GM19043 (cell line): ENCODE data around the gene SLC26A9.
"Not testable (repeated sequence)": the region's sequence is repeated elsewhere in the genome, so short reads cannot be mapped to it uniquely, and the experiment has no call there.

Source experiments
- ATAC-seq: cut with Tn5 transposase; IDR thresholded peaks from one replicate; pipeline ENCODE4 v1.9.1; 2021; ENCODE audit warnings: low read depth; ENCODE audit not compliant: unreplicated experiment

SLC26A9 gene

DNA sequence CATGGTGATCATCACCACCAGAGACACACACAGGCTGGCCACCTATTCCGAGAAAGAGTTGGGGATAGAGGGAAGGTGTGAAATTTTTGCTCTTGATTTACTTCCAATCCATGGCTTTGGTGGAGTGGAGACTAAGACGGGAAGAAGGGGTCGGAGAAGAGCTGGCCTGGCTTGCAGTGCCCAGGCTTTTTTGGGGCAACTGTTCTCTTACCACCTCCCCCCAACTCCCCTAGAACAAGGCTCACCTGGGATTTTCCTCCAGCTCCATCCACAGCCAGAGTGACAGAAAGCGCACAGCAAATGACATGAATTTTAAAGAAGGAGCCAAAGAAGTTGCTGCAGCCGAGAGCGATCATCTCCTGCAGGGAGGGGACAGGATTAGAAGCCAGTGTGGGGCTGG is 16.0 kb downstream of the SLC26A9 start:
- no peak for ATAC-seq

DNA sequence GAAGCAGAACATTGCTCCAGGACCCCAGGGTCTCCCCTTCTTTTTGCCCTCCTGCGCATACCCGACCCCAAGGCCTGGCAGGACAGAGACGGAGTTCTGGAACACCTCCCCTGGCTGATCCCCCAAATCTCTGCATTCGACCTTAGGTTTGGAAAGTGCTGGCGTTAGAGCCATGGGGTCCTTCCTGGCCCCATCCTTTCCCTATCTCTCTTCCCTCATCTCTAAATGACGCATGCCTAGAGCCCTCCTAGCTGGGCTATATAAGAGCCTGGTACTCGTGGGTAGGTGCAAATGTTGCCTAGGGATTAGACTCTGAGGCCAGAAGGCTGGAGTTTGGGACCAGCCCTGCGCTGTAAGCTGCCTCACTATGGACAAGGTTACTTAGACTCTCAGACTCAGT is 16.6 kb downstream of the SLC26A9 start:
- ATAC-seq, result no peak

DNA sequence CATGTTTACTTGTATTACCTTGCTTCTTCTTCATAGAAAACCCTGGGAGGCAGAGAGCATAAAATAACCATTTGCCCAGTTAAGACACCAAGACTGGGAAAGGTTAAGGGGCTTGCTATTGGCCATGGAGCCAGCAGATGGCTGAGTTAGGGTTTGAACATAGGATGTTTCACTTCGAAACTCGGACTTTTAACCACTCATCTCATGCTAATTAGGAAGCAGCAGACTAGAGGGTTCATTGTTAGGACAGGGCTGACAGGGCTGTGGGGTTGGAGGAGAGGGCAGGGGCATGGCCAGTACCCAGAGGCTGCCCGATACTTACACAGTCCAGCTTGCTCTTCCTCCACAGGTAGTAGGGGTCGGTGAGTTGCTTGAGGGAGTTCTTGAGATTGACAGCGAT is 17.0 kb downstream of the SLC26A9 start:
- ATAC-seq, result no peak

DNA sequence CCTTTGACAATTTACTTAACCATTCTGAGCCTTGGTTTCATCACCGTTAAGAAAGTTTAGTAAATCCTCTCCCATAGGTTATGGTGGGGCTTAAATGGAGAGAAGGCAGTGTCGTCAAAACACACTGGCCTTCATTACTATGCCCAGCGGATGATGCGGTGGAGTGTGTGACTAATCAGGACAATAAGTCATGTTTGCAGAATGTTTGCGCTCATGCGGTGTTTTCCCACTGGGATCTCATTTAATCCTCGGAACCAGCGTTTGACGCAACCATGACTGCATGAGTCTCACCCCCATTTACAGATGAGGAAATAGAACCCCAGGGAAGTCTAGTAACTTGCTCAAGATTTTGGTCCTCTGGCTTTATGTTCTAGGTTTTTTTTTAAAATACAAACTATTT is 17.5 kb downstream of the SLC26A9 start:
- ATAC-seq, result no peak

DNA sequence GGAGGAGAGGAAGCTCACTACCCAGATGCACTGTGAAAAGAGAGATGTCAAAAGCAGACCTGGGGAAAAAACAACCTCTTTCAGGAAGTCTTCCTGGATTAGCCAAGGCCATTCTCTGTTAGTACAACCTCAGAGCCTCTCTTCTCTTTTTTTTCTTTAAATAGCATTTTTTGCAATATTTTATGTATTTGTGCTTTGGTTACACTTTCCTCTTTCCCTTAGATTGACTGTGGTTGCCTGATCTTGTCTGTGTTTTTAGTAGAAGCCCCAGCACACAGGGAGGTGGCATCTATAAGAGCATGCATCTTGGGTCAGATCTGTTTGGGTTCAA is 18.8 kb downstream of the SLC26A9 start:
- no peak for ATAC-seq

DNA sequence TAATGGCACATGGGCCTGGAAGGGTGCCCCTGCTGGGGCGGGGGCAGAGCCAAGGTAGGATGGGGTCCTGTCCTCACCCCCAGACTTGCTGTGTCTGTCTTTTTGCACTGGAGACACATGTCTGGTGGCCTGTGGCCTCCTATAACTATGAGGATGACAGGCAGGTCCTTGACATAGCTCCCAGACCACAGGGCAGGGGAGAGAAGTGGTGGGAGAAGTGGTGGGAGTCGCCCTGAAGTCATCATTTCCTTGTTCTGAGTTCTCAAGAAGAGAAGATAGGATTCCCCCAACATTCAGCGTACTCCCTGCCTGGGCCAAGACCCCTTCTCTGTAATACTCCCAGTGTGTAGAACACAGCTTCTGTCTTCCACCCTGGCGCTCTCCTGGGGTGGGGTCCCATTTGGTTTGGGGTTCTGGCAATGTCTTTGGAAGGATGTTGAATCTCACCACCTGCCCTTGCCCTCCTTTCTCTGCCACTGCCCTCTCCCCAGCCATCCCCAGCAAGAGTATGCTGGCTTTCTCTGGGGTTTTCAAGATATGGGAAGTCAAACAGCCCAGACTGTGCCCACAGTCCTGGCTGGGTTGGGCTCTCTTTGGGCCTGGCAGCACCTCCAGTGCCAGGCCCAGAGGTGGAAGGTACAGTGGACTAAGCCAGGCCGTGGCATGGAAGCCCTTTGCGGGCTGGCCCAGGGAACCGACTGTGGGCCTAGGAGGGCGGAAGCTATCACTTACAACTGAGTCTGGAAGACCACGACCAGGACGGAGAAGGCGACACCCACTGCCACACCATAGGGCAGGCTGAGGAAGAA is 19.4 kb downstream of the SLC26A9 start:
- no peak for ATAC-seq

DNA sequence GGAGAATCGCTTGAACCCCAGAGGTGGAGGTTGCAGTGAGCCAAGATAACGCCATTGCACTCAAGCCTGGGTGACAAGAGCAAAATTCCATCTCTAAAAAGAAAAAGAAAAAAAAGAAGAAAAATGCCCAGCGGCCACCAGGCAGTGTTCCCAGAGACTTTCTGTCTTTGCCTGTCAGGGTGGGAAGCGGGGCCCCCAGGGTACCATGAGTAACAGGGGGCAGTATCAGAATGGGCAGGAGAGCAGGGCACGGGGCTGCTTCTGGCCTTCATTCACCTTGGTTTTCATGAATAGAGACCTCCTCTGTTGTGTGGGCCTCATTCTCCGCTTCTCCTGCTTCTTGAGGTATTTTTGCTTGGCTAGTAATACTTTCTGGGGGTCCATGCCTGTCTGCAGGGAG is 20.4 kb downstream of the SLC26A9 start:
- ATAC-seq, result no peak

DNA sequence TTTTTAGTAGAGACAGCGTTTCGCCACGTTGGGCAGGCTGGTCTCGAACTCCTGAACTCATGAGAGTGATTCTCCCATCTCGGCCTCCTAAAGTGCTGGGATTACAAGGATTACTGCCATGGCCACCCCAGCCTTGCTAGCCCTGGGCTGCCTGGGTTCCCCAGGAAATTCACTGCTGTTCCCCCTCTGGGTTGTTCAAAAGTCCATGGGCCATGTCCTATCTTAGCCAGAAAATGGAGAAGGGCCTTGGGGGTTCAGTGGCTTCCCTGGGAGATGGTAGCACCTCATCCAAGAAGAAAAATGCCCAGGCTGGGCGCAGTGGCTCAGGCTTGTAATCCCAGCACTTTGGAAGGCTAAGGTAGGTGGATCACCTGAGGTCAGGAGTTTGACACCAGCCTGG is 20.9 kb downstream of the SLC26A9 start:
- ATAC-seq, result no peak

DNA sequence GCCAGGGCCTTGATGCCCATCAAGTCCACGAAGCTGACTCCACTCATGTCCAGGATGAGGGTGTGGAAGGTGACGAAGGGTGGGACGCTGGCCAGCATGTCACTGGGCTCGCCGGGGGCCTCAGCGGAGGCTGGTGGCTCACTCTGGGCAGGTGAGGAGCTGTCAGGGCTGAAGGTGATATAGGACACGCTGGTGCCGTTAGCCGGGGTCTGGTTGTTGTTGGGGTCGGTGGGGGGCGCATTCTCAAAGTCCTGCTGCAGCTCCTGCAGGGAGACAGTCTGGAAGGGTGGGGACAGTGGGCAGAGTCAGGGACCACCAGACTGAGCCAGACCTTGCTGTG is 21.7 kb downstream of the SLC26A9 start:
- no peak for ATAC-seq

DNA sequence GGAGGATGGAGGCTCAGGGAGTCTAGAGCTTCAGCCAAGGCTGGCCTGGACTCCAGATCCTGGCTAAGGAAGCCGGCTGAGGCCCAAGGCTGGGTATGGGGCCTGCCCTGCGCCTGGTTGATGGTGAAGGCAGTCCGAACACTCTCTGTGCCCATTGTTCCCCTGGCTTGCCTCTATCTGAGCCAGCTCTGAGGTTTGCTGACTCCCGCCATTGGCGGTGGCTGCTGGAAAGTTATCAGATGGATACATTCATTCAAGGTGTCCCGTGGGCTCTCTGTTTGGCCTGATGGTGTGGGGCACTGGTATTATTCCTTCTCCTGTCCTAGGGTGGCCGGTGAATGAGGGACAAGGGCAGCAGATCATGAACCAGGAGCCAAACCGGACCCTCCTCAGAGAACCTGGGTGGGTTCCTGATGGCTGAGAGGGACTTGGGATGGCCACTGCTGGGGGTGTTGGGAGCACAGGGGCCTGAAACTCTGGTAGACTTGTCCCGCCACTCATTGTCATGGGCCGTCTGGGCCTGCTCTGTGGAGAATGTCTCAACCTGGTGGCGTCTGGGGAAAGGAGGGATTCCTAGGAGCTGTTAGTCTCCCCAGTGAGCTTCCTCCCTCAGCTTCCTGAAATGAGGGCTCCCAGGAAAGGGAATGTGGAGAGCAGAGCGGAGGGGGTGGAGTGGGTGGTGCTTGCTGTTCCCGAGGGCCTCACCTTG is 22.2 kb downstream of the SLC26A9 start:
- no peak for ATAC-seq

DNA sequence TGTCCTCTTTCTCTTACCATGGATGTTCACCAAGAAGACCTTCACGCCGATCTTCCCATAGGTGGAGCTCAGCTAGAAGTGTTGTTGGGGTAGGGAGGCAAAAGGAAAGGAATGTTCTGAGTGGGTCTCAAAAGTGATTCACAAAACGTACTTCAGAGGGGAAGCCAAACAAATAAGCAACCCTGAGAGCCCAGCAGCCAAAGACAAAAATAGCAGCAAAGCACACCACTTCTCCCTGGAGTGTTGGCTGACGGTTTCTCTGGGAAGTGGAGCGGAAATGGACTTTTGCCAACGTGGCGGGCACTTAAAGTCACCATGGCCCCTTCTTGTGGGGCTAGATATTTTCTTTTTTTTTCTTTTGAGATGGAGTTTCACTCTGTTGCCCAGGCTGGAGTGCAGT is 23.1 kb downstream of the SLC26A9 start:
- ATAC-seq, result no peak

DNA sequence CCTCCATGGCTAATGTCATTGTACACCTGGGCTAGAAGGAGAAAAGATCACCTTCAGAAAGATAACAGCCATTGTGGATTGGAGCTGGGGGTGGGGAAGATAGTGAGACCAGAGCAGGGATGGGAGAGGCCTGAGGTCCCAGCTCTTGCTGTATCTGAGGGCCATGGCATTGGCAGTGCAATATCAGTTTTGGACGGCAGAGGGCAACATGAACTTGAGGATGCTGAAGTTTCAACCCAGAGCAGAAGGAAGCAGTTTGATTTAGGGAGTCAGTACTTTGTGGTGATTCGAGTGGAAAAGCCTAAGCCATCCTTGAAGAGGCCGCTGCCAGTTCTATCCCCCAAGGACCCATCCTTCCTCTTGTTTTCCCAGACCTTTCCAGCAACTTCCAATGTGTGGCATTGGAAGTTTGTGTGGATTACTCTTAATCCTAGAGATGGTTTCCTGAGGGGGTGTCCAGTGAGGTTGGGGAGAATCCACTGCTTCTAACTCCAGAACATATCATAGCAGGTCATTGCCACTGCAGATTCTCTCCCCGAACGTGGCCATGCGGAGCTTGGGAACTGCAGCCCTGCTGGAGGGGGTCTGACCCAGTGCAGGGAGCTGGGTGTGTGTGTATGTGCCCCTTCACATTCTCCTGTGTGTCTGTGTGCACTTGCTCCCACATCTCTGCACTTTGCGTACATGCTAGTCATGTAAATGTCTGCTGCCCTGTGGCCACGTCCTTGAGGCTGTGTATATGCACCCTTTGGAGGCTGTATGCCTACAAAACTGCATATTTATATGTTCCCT is 24.1 kb downstream of the SLC26A9 start:
- ATAC-seq, result no peak

DNA sequence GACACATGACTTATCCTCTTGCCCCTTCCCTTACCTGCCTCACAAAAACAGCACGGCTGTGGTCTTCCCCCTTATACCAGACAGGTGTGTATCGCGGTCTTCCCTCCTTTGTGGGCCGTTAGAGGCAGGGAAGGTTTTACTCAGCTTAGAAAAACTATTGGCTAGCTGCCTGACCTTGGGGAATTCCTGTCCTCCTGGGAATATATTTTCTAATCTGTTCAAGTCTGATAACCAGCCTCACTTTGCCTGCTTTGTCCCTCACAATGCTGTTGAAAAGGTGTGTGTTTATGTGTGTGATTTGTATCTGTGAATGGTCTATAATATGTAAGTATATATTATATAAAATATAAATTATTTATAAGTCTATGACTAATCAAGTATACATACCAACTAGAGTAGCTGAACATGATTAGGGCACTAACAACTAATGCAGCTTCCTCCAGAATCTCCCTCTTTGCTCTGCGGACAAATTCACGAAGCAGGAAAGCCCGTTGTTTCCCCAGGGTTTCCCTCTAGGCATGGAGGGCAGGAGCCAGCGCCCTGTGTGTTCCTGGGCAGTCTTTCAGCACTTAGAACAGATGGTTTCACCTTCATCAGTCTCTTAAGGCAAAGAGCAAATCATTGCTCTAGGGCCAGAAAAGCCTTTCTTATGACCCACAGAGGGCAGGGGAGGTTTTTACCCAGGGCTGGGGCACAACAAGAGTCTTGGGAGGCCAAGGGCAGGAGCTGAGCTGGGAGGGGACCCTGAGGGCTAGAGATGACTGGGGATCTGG is 25.6 kb downstream of the SLC26A9 start:
- no peak for ATAC-seq

DNA sequence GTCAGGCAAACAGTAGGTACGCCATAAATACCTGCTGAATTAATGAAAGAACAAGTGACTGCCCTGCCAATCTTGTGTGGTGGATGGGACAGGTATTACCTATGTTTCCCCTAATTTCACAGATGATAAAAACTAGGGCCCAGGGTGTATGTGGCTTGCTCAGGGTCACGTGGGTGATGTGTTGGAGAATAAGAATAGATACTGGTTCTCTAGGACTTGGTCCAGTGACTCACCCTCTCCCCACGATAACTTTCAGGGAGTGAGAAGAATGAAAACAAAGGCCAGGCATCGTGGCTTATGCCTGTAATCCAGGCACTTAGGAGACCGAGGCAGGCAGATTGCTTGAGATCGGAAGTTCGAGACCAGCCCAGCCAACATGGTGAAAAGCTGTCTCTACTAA is 26.7 kb downstream of the SLC26A9 start:
- no peak for ATAC-seq

DNA sequence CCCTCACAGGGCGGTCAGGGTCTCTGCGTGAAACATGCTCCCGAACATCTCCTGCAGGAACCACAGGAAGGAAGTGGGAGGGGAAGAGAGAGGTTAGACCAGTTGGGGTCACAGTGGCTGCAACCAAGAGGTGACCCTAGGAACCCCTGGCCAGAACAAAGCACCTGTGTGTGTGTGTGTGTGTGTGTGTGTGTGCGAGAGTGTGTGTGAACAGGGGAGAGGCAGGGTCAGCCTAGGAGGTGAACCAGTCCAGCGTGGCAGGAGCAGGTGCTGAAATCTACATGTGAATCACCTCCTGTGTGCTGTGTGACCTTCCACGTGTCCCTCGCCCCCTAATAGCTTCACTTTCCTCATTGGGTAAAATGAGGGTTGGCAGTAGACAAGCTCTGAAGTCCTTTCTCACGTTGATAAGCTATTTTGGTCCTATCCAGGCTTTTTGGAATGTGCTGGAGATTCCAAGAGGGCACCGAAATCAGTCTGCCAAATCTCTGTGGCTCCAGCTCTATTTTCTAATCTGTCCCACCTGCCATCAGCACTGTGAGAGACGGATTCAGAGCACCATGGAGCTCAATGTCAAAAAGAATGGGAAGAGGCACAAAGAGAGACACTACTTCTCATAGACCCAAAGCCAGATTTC is 27.8 kb downstream of the SLC26A9 start:
- ATAC-seq, result no peak

DNA sequence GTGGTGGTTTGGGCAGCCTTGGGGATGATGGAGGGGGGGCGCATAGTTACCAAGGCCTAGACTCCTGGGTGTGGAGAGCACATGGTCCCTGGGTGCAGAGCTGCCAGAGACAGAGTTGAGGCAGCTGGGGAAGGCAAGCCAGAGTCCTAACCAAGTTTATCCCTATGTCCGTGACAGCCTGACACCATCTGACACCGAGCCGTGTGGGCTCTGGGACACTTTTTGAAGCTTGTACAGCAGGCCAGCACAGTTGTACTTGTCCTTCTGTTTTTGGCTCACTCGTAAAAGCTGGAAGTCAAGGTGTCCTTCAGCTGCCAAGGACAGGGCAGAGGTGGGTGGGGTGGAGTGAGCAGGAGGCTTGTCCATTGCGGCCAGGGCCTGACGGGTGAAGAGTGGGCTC is 28.5 kb downstream of the SLC26A9 start:
- ATAC-seq, result no peak

DNA sequence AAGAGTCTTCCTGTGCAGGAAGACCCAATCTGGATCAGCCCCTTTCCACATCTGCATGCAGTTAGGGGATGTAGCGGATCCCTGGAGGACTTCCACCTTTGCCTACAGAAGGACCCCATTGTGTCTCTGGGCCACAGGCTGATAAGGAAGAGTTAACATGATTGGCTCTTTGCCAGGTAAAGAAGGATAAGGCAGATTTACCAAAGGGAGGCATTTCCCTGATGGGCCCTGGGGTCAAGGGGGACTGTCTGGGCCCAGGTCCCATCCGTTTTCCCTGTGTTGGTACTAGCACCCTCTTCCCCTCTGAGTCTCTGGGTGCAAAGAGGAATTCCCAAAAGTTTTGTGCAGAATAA is 29.1 kb downstream of the SLC26A9 start:
- ATAC-seq, result no peak

DNA sequence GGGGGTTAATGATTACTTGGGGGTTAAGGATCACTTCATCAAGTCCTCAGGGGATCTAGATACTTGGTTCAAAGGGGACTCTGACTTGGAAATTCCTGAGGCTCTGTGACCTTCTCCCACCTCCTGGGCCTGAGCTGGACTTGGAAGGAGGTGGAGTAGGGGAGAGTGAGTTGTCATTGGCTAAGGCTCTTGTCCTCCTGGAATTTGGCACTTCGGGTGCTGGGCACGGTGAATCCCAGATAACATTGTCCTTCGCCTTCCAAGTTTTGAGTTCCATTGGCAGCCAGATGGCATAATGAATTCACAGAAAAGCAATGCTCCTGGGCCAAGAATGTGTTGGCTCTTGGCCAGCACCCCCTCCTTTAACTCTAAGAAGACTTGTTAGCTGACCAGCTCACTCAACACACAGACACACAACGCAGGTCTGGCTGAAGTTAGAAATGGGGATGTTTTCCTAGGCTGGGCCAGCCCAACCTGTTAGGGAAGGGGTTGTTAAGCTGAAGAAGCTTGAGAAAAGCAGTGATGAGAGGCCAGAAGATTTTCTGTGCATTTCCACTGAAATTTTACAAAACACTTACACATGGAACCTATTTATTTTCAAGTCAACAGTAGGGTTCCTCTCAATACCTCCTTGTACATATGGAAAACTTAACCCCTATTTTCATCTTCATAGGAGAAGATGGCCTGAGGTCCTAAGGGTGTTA is 29.7 kb downstream of the SLC26A9 start:
- no peak for ATAC-seq

DNA sequence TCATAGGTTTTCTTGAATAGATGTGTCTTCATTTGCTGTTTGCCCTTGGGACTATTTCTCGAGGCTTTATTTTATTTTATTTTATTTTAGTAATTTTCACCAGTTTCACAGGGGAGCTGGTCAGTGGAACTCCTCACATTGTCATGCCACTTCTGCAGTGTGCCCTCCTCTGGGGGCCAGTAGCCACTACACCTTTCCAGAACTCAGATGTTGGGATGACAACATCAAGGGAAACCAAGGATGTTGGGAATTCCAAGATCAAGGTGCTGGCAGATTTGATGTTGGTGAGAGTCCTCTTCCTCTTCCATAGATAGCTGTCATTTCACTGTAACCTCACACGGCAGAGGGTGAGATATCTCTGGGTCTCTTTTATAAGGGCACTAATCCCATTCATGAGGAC is 35.5 kb downstream of the SLC26A9 start:
- ATAC-seq, result no peak

DNA sequence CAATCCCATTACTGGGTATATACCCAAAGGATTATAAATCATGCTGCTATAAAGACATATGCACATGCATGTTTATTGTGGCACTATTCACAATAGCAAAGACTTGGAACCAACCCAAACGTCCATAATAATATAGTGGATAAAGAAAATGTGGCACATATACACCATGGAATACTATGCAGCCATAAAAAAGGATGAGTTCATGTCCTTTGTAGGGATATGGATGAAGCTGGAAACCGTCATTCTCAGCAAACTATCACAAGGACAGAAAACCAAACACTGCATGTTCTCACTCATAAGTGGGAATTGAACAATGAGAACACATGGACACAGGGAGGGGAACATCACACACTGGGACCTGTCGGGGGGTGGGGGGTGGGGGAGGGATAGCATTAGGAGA is 38.2 kb downstream of the SLC26A9 start:
- ATAC-seq, result not testable (repeated sequence)
